GM12864 (cell line): ENCODE results near the gene AK5.

Source experiments
- DNase-seq: peaks from one replicate; pipeline ENCODE4 v3.0.0-alpha.2; 2011; ENCODE audit warnings: low read depth
- H3K4me3 ChIP-seq: 2 replicates; pipeline ENCODE4 v1.5.1; 2011; ENCODE audit warnings: mild to moderate bottlenecking, low read depth, low read length, control low read depth
- CTCF ChIP-seq: IDR thresholded peaks from 2 replicates; pipeline ENCODE4 v1.5.1; 2011; ENCODE audit warnings: low read depth, mild to moderate bottlenecking, moderate library complexity, low read length, control low read depth, inconsistent platforms; ENCODE audit errors: missing control alignments

AK5 gene

GRCh38 chr1:77540501-77541161 is 258.8 kb downstream of the AK5 start:
- H3K4me3 ChIP-seq, result no peak overlapping the region
- no peak for DNase-seq
- no peak for TF ChIP-seq CTCF

- TF ChIP-seq CTCF, result no peak
- H3K4me3 ChIP-seq, result no peak overlapping the region
- DNase-seq, result no peak
Observed at GRCh38 chr1:77541162-77541545, 259.3 kb downstream of the AK5 start.

GRCh38 chr1:77542813-77543420 is 261.1 kb downstream of the AK5 start:
- H3K4me3 ChIP-seq, result no peak overlapping the region
- TF ChIP-seq CTCF, result no peak
- DNase-seq, result no peak

GRCh38 chr1:77543822-77544448 is 262.1 kb downstream of the AK5 start:
- no peak overlapping the region for H3K4me3 ChIP-seq
- DNase-seq, result no peak
- no peak for TF ChIP-seq CTCF

- H3K4me3 ChIP-seq, result no peak overlapping the region
- DNase-seq, result no peak
- no peak for TF ChIP-seq CTCF
Observed at GRCh38 chr1:77544845-77545244, 263.0 kb downstream of the AK5 start.

GRCh38 chr1:77545970-77546369 is 264.2 kb downstream of the AK5 start:
- no peak for TF ChIP-seq CTCF
- DNase-seq, result no peak
- H3K4me3 ChIP-seq, result no peak overlapping the region
